Dermis microvascular lymphatic vessel endothelial cell (primary cell): ENCODE measurements around the gene ST3GAL3. TPM values are rescaled to one million over a fixed set of nuclear protein-coding genes. Genes with fewer than 3 reads are reported as not detected.

Source experiments
- DNase-seq, 2 donors: peaks; one replicate each; pipeline versions ENCODE4 v3.0.0 to v3.0.0-alpha.2; 2010; ENCODE audit warnings: low read depth in 2 of 2
- total RNA-seq: library from RNA; depleted of rRNA; stranded (reverse); fragments of >200 nt; gene quantifications from 2 replicates; pipeline ENCODE4 v1.2.1, GENCODE V29; 2014

ST3GAL3 gene
- total RNA-seq, 1 donor from 2014 or later = 6.2 TPM

DNA sequence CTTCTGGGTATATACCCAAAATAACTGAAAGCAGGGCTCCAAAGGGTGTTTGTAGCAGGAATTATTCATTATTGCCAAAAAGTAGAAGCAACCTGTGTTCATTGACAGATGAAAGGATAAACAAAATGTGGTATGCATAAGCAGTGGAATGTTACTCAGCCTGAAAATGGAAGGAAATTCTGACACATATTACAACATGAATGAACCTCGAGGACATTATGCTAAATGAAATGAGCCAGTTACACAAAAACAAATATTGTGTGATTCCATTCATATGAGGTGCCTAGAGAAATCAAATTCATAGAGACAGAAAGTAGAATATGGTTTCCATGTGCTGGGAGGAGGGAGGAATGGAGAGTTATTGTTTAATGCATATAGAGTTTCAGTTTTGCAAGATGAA is 140.0 kb downstream of the ST3GAL3 start:
- DNase-seq = no peak

DNA sequence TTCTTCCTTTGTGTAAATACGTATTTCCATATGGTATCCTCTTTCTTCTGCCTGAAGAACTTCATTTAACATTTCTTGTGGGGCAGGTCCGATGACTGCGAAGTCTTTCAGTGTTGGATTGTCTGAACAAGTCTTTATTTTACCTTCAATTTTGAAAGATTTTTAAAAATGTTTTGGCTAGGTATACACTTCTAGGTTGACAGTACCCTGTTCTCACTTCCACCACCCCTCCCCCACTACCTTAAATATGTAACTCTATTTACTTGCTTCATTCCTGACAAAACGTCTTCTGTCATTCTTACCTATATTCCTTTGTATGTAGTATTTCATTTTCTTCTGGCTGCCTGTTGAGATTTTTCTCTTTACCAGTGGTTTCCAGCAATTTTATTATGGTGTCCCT is 140.5 kb downstream of the ST3GAL3 start:
- no peak for DNase-seq

DNA sequence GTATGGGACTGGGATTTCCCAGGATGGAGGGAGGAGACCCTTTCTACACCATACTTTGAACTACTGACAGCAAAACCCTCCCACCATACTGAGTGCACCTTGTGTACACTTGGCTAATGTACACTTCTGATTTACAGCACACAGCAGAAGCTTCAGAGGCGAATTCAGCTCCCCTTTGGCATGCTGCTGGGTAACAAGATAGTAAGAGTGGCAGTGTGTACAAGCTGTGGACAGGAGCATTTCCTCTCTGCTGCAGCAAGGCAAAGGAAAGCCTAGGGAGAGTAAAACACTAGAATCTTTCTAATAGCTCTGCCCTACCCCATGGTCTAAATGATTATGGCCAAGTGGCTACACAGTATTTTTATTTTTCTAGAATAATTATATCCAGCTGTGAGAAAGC is 142.3 kb downstream of the ST3GAL3 start:
- DNase-seq = no peak

DNA sequence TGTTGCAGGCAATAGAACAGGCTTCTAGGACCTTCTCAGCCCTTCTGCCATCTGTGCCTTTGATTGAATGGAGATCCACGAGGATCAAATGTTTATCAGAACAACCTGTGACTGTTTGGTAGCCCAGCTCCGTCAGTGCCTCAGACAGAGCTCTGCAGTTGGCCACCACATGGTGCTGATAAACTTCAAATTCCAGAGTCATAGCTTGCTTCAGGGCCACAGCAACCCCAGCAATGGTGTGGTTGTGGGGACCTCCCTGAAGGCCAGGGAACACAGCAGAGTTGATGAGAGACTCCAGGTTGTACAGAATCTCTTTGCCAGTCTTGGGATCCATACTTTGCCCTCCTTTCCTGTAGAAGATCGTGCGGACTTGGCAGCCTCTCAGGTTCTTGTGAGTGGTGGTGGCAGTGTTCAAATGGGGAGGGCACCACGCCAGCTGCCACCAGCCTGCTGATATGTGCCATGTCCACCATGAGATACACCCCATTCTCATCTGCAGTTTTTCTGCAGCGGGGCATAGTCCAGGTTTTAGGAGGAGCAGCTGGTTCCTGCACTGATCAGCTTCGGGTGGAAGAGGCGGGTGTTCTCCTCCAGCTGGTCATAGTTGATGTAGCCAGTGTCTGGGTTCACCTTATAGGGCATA is 143.4 kb downstream of the ST3GAL3 start:
- no peak for DNase-seq

DNA sequence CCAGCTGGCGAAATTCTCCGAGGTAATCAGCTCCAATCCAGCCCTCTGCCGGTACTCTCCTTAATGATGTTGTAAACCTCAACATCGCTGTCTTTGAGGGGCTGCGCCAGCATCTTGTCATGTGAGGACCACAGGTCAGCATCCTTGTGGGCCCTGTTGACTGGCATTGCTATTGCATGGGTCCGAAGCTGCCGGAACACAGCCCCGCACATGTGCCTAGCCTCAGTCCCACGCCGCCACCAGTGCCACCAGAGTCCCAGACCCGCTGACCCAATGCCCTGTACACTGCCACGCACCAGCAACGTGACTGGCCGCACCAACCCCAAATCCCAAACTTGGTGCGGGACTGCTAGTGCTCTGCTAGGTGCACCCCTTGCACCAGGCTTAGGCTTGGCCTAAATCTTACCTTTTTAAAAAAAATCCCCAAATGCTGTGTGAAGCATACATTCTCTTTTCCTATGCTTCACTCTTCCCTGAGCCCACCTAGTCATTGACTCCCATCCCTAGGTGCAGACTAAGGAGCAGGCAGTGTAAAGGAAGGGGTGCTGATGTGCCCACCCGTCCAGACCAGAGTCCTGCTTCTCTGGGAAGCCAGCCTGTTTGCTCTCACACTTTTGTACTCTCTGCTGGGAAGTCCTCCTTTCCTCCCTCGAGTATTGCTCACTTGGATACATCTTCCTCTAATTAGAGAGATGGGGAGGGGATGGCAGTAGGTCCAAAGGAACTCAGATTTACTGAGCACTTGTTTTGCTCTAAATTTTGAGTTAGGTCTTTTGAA is 144.4 kb downstream of the ST3GAL3 start:
- no peak for DNase-seq

DNA sequence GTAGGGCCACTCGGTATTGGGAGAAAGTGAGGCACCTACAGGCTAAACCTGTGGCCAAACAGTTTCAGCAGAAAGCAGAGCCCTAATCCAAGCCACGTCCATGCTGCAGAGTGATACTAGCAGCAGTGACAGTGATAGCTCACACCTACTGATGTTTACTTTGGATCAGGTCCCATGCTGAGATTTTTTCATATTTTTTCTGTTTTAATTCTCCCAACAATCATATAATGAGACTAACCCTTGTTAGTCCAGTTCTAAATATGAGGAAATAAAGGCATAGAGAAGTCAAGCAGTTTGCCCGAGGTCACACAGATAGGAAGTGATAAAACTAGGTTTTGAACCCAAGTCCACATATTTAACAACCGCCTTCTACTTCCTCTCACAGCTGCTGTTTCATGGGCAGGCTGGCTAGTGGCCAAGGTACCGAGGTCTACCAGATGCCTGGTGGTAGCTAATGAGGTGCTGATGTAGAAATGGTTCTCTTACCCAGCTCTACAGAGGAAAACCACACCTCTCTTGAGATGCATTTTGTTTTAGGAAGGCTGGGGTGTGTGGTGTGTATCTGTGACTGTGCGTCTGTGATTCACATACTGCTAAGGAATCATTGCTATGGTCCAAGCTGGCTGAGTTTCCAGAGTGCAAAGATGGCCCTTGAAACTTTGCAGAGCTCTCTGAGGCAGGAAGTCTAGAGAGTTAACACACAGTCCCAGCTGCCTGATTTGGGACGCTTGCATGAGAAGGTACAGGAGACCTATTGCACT is 146.0 kb downstream of the ST3GAL3 start:
- peak; percentile 85 to 90 for DNase-seq

DNA sequence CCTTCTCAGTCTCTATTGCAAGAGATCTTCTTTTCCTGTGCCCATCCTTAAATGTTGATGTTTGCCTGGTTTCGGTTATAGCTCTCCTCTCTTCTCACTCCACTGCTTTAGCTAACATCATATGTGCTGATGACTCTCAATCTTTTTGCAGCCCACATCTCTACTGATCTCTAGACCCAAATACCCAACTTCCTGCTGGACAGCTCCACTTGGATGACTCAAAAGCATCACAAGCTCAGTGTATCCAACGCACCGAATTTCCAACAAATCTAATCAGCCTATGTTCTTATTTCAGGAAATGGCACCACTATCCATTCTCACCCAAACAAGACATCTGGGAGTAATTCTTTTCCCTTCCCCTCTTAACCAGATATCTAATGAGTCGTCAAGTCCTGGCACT is 147.1 kb downstream of the ST3GAL3 start:
- no peak for DNase-seq

DNA sequence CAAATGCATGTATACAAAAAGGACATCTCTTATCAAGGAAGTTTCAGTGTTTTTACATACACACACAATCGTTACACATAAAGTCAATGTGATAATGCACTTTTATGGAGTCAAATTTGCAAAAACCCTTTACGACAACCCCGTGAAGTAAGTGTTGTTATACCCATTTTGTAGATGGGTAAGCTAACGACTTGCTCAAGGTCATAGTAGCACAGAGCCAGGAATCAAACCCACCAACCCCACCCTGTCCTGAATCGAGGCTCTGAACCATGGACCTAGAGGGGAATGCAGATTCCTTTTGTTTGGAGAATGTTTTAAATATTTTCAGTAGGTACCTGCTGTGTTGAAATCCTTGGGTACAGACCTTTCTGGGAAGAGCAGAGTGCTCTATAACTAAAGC is 148.9 kb downstream of the ST3GAL3 start:
- DNase-seq = no peak

DNA sequence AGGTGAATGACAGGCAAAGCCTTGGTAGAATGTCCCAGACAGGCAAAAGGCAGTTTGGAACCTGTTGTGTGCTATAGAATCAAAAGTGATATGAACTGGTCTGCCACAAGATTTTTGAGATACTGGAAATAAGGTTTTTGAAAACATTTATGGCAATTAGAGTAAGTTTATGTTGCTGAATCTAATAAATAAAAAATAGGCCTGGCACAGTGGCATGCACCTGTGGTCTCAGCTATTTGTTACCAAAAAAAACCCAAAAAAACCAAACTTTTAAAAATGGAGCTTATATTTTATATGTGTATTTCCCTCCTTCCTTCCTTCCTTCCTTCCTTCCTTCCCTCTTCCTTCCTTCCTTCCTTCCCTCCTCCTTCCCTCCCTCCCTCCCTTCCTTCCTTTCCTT is 149.8 kb downstream of the ST3GAL3 start:
- no peak for DNase-seq

DNA sequence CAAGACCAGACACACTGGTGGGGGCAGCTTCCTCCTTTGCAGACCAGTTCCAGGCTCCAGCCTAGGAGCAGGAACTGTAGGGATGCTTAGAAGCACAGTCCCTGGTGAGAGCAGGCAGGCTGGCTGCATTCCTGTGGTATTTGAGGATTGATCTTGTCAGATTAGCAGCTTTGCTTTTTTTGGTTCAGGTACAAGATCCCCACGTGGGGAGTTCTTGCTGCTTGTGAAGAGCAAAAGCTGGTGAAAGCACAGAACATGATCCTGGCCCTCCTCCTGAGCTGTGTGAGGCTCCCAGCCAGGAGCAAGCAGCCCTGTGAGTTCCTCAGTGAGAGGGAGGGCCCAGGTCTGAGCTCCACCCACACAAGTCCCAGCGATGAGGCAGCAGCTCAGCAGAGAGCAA is 151.0 kb downstream of the ST3GAL3 start:
- DNase-seq = no peak

DNA sequence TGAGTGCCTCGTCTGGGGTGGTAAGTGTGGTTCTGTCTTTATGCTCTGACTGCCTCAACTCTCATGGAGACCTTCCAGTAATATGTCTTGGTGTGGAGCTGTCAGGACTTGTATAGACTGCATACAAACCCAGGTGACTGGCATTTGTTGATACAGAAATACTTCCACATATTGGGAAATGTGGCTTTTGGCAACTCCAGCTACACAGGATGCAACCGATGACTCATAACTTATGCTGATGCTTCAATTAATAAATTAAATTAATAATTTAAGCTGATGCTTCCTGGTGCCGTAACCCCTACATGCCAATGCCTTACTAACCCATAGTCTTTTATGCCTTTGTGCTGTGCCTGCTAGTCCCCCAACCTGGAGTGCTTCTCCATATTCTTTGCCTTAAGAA is 154.0 kb downstream of the ST3GAL3 start:
- DNase-seq = peak; percentile 43 to 57

DNA sequence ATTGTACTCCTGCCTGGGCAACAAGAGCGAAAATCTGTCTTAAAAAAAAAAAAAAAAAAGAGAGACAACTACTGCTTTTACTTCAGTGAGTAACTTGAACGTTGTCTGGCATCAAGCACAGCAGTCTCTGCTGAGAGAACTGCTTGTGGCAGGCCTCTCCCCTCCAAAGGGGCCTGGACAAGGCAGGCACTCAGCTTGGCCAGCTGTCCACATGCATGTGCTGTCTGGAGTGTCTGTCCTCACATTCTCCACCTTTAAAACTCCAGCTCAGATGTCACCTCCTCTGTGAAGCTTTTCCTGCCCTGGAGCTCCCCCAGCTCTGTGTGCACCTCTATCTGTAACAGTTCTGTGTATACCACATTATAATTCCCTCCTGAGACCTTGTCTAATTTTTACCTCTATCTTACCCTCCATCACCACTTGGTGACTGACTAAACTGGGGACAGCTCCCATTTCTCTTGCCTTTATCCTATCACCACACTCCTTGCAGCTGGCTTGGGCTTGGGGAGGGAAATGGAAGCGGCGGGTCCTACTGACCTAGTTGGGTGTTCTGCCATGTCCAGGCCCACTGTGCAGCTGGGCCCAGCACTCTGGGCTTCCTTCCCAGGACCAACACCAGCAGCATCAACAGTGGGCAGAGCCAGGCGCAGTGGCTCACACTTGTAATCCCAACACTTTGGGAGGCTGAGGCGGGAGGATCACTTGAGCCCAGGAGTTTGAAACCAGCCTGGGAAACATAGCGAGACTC is 154.8 kb downstream of the ST3GAL3 start:
- DNase-seq = no peak

DNA sequence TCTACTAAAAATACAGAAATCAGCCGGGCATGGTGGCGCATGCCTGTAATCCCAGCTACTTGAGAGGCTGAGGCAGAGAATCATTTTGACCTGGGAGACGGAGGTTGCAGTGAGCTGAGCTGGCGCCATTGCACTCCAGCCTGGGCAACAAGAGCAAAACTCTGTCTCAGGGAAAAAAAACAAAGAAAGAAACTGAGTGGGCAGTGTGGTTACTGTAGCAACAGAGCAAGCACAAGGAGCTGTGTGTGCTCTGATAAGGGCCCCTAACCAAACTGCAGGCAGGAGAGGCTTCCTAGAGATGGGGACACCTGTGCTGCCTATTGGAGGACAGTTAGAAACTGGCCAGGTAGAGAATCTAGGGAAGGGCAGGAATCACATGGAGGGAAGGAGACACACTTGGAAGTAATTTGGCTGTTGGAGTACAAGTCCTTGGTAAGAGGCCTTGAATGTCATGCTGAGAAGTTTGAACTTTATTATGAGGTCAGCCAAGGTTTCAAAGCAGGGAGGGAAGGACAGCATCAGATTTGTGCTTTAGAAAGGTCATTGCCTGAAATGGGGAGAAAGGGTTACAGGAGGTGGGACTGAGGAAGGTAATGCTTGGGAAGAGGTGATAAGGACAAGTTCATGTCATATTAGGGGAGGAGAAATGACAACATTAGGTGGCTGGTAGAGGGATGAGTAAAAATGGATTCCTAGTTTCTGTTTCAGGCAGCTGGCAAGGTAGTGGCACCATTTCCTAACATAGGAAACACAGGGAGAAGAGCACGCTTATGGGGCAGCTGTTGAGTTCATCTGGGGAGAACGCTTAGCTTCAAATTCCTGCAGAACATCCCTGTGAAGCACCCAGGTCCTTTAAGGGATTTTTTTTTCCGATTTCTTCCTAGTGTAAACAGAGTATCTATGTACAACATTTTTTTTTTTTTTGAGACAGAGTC is 157.0 kb downstream of the ST3GAL3 start:
- DNase-seq = no peak

DNA sequence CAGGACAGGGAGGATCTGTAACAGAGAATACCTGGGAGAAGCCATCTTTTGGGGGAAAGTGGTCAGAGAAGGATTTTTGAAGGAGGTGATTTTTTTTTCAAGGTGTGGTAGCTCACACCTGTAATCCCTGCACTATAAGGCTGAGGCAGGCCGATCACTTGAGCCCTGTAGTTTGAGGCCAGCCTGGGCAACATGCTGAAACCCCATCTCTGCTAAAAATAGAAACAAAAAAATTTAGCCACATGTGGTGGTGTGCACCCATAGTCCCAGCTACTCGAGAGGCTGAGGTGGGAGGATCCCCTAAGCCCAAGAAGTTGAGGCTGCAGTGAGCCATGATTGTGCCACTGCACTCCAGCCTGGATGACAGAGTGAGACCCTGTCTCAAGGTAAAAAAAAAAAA is 158.9 kb downstream of the ST3GAL3 start:
- DNase-seq = no peak

DNA sequence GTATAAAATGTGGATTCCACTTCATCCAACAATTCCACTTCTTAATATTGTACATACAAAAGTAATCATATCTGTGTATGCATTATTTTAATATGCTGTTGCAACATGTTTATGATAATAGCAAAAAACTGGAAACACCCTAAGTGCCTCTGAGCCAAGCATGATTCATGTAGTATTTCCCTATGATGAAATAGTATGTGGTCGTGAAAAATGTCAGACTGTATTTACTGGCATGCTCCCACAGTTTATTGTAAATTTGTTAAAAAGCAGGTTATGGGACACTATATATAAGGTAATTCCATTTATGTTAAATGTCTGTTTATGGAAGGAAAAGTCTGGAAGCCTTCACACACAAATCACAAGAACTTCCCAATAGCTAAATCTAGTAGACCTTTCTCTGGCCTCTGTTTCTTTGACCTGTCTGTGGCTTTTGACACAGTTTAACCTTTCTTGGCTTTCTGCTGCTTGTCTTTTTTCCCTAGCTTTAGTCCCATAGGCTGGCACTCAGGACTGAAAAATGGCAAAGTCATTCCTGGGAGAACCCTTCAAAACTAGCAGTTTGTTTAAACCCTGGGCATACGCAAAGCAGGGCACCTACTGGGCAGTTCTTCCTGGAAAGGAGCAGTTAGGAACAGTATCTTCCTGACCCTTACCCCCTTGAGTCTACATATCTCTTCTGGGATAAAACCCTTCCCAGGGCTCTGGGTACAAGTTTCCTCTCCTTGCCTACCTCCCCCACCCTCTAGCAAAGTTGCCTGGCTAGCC is 160.8 kb downstream of the ST3GAL3 start:
- DNase-seq = no peak

DNA sequence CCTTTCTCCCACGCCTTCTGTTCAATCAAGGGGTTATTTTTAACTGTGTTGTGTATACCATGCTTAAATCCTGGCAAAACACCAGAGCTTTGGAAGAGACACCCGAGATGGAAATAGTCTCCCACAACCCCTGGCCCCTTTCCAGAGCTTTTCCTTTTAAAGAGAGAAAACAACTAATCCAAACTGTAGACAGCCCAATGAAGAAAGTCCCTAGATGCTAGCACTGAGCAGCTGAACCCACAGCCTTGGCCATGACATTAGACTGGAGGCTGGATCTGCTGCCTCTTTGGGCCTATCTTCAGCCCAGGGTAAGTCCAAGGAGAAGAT is 161.4 kb downstream of the ST3GAL3 start:
- peak in 1 of 2 donors; percentile 58 for DNase-seq

DNA sequence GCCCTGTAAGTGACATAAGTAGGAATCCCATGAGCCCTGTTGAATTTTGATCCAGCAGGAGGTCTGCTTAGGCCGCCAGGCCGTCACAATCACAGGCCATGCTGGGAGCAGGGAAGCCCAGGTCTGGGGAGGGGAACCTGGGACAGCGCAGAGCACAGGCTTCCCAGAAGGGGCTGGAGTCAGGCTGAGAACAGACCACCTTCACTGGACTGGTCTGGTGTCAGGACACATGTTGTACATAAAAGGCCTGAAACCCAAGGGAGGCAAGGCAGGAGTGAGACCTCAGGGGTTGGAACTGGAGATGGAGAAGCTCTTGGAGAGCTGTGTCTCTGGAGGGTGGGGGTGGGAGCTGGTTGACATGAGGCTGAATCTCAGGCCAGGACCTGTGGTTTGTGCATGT is 163.0 kb downstream of the ST3GAL3 start:
- no peak for DNase-seq

DNA sequence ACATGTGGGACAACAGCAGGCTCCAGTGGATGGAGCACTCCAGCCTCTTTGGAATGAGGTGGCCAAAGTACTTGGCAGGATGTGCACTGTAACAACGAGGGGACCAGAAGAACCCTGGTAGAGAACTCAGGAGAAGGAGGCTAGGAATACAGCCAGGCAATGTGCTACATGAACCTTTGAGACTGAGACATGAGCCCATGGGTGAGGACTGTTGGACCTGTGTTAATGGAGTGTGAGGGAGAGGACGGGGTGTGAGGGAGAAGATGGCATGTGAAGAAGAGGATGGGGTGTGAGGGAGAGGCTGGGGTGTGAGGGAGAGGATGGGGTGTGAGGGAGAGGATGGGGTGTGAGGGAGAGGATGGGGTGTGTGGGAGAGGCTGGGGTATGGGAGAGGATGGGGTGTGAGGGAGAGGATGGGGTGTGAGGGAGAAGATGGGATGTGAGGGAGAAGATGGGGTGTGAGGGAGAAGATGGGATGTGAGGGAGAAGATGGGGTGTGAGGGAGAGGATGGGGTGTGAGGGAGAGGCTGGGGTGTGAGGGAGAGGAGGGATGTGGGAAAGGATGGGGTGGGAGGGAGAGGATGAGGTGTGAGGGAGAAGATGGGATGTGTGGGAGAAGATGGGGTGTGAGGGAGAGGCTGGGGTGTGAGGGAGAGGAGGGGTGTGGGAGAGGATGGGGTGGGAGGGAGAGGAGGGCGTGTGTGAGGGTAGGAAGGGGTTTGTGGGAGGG is 164.0 kb downstream of the ST3GAL3 start:
- DNase-seq = no peak

DNA sequence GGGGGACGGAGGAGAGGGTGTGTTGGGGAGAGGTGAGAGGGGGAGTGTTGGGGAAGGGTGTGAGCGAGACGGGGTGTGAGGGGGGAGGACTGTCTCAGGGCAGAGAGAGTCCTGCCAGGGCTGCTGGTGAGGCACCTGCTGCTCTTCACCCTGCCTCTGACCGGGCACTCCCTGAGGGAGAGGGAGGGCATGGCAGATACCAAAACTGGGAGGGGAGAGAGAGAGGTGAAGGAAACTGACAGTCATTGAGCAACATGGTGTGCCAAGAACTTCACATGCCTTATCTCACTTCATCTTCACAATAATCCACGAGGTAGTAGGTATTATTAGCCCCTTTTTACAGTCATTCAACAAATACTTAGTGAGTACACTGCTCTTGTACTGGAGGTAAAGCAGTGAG is 164.9 kb downstream of the ST3GAL3 start:
- DNase-seq = no peak
